Parathyroid adenoma (tissue), 2 donors: ENCODE measurements around the gene ADAMTSL4.

Source experiments
- H2AFZ ChIP-seq: fragments of 300-600 bp; sonication (generic); one replicate; pipeline ENCODE4 v1.7.0; 2017; ENCODE audit warnings: antibody characterized with exemption, mild to moderate bottlenecking
- H3K27ac ChIP-seq: fragments of 300-600 bp; sonication (generic); one replicate; pipeline ENCODE4 v1.7.0; 2017
- H3K27me3 ChIP-seq: fragments of 300-600 bp; sonication (generic); one replicate; pipeline ENCODE4 v1.7.0; 2017; ENCODE audit warnings: low read length; ENCODE audit not compliant: control insufficient read depth, insufficient read depth
- H3K36me3 ChIP-seq: fragments of 300-600 bp; sonication (generic); one replicate; pipeline ENCODE4 v1.7.0; 2017; ENCODE audit warnings: low read length; ENCODE audit not compliant: control insufficient read depth, insufficient read depth
- H3K4me1 ChIP-seq: fragments of 300-600 bp; sonication (generic); one replicate; pipeline ENCODE4 v1.7.0; 2017; ENCODE audit warnings: control low read depth
- H3K4me2 ChIP-seq: fragments of 300-600 bp; sonication (generic); one replicate; pipeline ENCODE4 v1.7.0; 2017; ENCODE audit warnings: low read length
- H3K4me3 ChIP-seq: fragments of 300-600 bp; sonication (generic); one replicate; pipeline ENCODE4 v1.7.0; 2017; ENCODE audit warnings: low read depth, low read length
- H3K79me2 ChIP-seq: fragments of 300-600 bp; sonication (generic); one replicate; pipeline ENCODE4 v1.7.0; 2017; ENCODE audit warnings: control low read depth
- H3K9ac ChIP-seq: fragments of 300-600 bp; sonication (generic); one replicate; pipeline ENCODE4 v1.7.0; 2017; ENCODE audit warnings: mild to moderate bottlenecking
- H3K9me3 ChIP-seq: fragments of 300-600 bp; sonication (generic); one replicate; pipeline ENCODE4 v1.7.0; 2017; ENCODE audit warnings: low read length; ENCODE audit not compliant: control insufficient read depth
- TF ChIP-seq, protein P1 (sequence below): fragments of 300-600 bp; sonication (generic); IDR thresholded peaks from one replicate; pipeline ENCODE4 v1.7.0; 2017; ENCODE audit warnings: antibody characterized with exemption, mild to moderate bottlenecking
- donor health status: primary hyperparathyroidism.

Gene ADAMTSL4

DNA sequence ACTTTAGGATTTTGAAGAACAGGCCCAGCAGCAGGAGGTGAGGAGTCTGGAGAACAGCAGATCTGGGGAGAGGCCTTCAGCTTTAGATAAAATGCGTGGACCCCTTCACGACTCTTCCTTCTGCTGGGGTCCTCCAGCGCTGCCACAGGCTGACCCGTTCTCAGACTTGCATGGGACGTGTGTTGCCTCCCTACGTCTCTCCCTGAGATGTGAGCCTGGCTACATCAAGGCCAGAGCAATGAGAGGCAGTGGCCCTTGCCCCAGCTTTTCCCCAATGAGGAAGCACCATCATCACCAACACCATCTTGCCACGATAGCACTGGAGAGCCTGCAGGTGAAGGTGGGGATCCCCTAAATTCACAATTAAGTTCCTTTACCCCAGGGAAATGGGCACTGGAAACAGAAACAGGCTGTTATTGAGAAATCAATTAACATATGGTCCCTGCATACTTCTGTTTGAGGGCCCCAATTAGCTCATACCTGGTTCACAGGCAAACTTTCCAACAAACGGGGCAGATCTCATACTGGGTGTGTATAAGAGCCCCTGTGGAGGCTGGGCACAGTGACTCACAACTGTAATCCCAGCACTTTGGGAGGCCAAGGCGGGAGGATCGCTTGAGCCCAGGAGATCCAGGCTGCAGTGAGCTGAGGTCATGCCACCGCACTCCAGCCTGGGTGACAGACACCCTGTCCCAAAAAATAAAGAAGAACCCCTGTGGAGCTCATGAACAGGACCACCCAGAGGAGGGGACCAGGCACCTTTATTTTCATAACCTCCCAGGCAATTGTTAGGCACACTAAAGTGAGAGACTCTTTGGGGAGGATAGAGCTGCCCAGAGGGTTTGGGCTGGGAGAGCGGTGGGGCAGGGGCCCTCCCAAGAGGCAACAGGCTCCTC lies 12.1 kb upstream of the ADAMTSL4 start:
- Histone ChIP-seq H3K4me1 (no peaks in the 10 kb centered on the region), H3K27ac (no peak overlapping the region), H3K9me3 (no peaks in the 10 kb centered on the region), H3K79me2 (no peaks in the 10 kb centered on the region), H2AFZ (no peak overlapping the region), H3K4me2 (no peak overlapping the region), H3K9ac (no peak overlapping the region), H3K27me3 (no peaks in the 10 kb centered on the region), H3K4me3 (no peak overlapping the region), H3K36me3 (no peaks in the 10 kb centered on the region)
- TF ChIP-seq, protein P1, sequence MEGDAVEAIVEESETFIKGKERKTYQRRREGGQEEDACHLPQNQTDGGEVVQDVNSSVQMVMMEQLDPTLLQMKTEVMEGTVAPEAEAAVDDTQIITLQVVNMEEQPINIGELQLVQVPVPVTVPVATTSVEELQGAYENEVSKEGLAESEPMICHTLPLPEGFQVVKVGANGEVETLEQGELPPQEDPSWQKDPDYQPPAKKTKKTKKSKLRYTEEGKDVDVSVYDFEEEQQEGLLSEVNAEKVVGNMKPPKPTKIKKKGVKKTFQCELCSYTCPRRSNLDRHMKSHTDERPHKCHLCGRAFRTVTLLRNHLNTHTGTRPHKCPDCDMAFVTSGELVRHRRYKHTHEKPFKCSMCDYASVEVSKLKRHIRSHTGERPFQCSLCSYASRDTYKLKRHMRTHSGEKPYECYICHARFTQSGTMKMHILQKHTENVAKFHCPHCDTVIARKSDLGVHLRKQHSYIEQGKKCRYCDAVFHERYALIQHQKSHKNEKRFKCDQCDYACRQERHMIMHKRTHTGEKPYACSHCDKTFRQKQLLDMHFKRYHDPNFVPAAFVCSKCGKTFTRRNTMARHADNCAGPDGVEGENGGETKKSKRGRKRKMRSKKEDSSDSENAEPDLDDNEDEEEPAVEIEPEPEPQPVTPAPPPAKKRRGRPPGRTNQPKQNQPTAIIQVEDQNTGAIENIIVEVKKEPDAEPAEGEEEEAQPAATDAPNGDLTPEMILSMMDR = no peak

DNA sequence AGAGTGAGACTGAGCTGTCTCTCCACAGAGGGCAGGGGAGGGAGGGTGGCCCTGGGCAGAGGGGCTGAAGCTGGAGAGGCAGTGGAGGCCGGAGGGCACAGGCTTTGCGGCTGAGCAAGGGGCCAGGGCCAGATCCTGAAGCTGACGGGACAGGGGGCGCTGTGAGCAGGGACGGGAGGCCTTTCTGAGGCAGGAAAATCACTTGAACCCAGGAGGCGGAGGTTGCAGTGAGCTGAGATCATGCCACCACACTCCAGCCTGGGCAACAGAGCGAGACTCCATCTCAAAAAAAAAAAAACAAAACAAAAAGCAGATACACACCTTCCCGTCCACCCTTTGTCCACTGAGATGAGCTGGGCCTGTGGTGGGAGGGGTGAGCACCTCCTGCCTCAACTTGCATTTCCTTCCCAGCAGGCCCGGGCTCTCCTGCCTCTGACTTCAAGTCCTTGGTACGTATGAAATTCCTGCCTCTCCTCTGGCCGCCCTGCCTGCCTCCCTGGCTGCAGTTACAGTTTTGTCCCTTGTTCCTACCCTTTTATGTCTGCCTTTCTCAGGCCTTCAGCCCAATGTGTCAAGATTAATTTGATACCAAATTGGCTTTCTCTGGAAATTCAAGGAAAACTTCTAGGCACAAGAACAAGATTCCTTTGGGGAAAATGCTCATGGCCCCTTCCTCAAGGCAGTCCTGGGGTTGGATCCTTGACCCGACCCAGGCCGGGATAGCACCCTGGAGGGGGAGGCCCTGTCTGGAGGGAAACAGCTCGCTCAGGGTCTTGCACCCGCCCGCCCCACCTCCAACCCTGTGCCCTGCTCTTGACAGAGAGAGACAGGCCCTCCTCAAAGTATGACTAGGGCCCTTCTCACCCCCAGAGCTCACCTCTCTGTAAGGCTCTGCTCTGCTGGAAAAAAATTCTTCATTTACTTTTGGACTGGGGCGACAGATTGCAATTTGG lies 11.2 kb upstream of the ADAMTSL4 start:
- no peaks in the 10 kb centered on the region for H3K4me1 ChIP-seq
- H2AFZ ChIP-seq = no peak overlapping the region
- H3K36me3 ChIP-seq = no peaks in the 10 kb centered on the region
- TF ChIP-seq, protein P1 = no peak
- H3K9ac ChIP-seq = no peak overlapping the region
- H3K4me2 ChIP-seq = no peak overlapping the region
- H3K9me3 ChIP-seq = no peaks in the 10 kb centered on the region
- no peaks in the 10 kb centered on the region for H3K79me2 ChIP-seq
- no peaks in the 10 kb centered on the region for H3K27me3 ChIP-seq
- H3K4me3 ChIP-seq = no peak overlapping the region
- no peak overlapping the region for H3K27ac ChIP-seq

- H3K4me3 ChIP-seq = no peak overlapping the region
- no peaks in the 10 kb centered on the region for H3K36me3 ChIP-seq
- TF ChIP-seq, protein P1 = no peak
- H2AFZ ChIP-seq = no peak overlapping the region
- no peak overlapping the region for H3K27ac ChIP-seq
- no peaks in the 10 kb centered on the region for H3K9me3 ChIP-seq
- no peaks in the 10 kb centered on the region for H3K4me1 ChIP-seq
- no peak overlapping the region for H3K9ac ChIP-seq
- H3K4me2 ChIP-seq = no peak overlapping the region
- no peaks in the 10 kb centered on the region for H3K79me2 ChIP-seq
- no peaks in the 10 kb centered on the region for H3K27me3 ChIP-seq
Measured at GRCh38 chr1:150543500-150544143, 5.6 kb upstream of the ADAMTSL4 start.

DNA sequence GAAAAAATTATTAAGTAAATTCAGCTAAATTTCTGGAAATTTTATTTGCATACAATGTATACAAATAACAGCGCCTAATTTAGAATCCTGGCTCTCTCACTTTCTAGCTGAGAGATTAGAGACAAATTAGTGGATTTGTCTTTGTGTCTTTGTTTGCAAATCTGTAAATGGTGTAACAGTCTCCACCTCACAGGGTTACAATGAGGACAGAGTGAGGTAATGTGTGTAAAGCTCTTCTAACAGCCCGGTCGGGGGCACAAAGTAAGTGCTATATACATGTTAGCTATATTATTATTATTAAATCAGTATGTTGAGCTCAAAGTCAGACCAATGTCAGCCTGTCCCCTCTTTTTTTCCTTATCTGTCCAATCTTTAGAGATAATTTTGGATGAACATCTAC lies 5.0 kb upstream of the ADAMTSL4 start:
- H3K4me3 ChIP-seq = no peak overlapping the region

More for the DNA sequence above, 5.0 kb upstream of the ADAMTSL4 start:
- no peaks in the 10 kb centered on the region for H3K9me3 ChIP-seq
- H3K27ac ChIP-seq = no peak overlapping the region
- TF ChIP-seq, protein P1 = no peak
- no peak overlapping the region for H2AFZ ChIP-seq
- no peaks in the 10 kb centered on the region for H3K79me2 ChIP-seq
- no peak overlapping the region for H3K4me2 ChIP-seq
- no peaks in the 10 kb centered on the region for H3K4me1 ChIP-seq
- H3K36me3 ChIP-seq = no peaks in the 10 kb centered on the region
- no peaks in the 10 kb centered on the region for H3K27me3 ChIP-seq
- no peak overlapping the region for H3K9ac ChIP-seq
